Activated T-helper 17 cell treated with anti-CD3 and anti-CD28 coated beads, Interleukin-2, amount 50 U/mL, for 72 hours (primary cell): Measurements from ENCODE around the gene CPSF6. TPM values are rescaled to one million over a fixed set of nuclear protein-coding genes. Genes with fewer than 3 reads are reported as not detected.
"Not testable (repeated sequence)": the region's sequence is repeated elsewhere in the genome, so short reads cannot be mapped to it uniquely, and the experiment has no call there.

Experiments
- ATAC-seq: fragments of 150-1000 bp; cut with Tn5 transposase; replicated peaks from 2 replicates; pipeline ENCODE4 v1.10.0; 2021; ENCODE audit warnings: mild to moderate bottlenecking, moderate library complexity
- H3K27ac Mint-ChIP-seq: one replicate; pipeline ENCODE4 v1.8.0; 2022; ENCODE audit warnings: mixed read lengths
- H3K27me3 Mint-ChIP-seq: one replicate; pipeline ENCODE4 v1.8.0; 2022; ENCODE audit warnings: mixed read lengths
- H3K36me3 Mint-ChIP-seq: one replicate; pipeline ENCODE4 v1.8.0; 2022; ENCODE audit warnings: low read depth, mild to moderate bottlenecking, mixed read lengths
- H3K4me1 Mint-ChIP-seq: one replicate; pipeline ENCODE4 v1.8.0; 2022; ENCODE audit warnings: mixed read lengths
- H3K4me3 Mint-ChIP-seq: one replicate; pipeline ENCODE4 v1.8.0; 2022; ENCODE audit warnings: mild to moderate bottlenecking, mixed read lengths
- H3K9me3 Mint-ChIP-seq: one replicate; pipeline ENCODE4 v1.8.0; 2022; ENCODE audit warnings: mixed read lengths
- total RNA-seq, 2 donors: library from RNA; stranded (reverse); gene quantifications; one replicate each; pipeline ENCODE4 v1.2.3, GENCODE V29; 2022

The CPSF6 gene
- total RNA-seq: 10 to 100 TPM; 66.3 to 91.8 TPM

- ATAC-seq: peak; percentile 96
Measured at GRCh38 chr12:69239352-69239921, at the start of gene CPSF6. TSS of gene CPSF6 (plus strand) at chr12:69239569. CDS start at chr12:69239647, 78 bp downstream.

GRCh38 chr12:69196302-69197288, 42.8 kb upstream of the CPSF6 start:
- no peaks in the 10 kb centered on the region for H3K27me3 Mint-ChIP-seq
- no peak overlapping the region for H3K4me3 Mint-ChIP-seq
- H3K27ac Mint-ChIP-seq: no peak overlapping the region
- ATAC-seq: no peak
- H3K36me3 Mint-ChIP-seq: no peaks in the 10 kb centered on the region
- no peaks in the 10 kb centered on the region for H3K4me1 Mint-ChIP-seq
- peaks cover 27% of the 10 kb centered on the region for H3K9me3 Mint-ChIP-seq

More at GRCh38 chr12:69239352-69239921, at the start of gene CPSF6:
- Mint-ChIP-seq H3K36me3 (peaks cover 38% of the 10 kb centered on the region), H3K9me3 (no peaks in the 10 kb centered on the region), H3K27me3 (no peaks in the 10 kb centered on the region), H3K4me1 (peaks cover 30% of the 10 kb centered on the region), H3K4me3 (peak within 1 kb of the TSS; percentile 99), H3K27ac (peak within 1 kb of the TSS; percentile 99)

GRCh38 chr12:69199976-69200375, 39.4 kb upstream of the CPSF6 start:
- not testable (repeated sequence) for H3K4me3 Mint-ChIP-seq, H3K36me3 Mint-ChIP-seq, ATAC-seq, H3K27me3 Mint-ChIP-seq, H3K4me1 Mint-ChIP-seq, H3K27ac Mint-ChIP-seq
- H3K9me3 Mint-ChIP-seq: peaks cover 30% of the 10 kb centered on the region

GRCh38 chr12:69204191-69204590, 35.2 kb upstream of the CPSF6 start:
- no peak overlapping the region for H3K27ac Mint-ChIP-seq
- H3K36me3 Mint-ChIP-seq: no peaks in the 10 kb centered on the region
- no peak for ATAC-seq
- no peaks in the 10 kb centered on the region for H3K4me1 Mint-ChIP-seq
- H3K27me3 Mint-ChIP-seq: peaks cover 11% of the 10 kb centered on the region
- no peak overlapping the region for H3K4me3 Mint-ChIP-seq
- peaks cover 40% of the 10 kb centered on the region for H3K9me3 Mint-ChIP-seq

- H3K27ac Mint-ChIP-seq: no peak overlapping the region
- peaks cover 18% of the 10 kb centered on the region for H3K9me3 Mint-ChIP-seq
- H3K4me1 Mint-ChIP-seq: peaks cover 5% of the 10 kb centered on the region
- no peak overlapping the region for H3K4me3 Mint-ChIP-seq
- H3K27me3 Mint-ChIP-seq: peaks cover 3% of the 10 kb centered on the region
- no peak for ATAC-seq
- no peaks in the 10 kb centered on the region for H3K36me3 Mint-ChIP-seq
Measured at GRCh38 chr12:69210661-69211060, 28.7 kb upstream of the CPSF6 start.

GRCh38 chr12:69211160-69211559, 28.2 kb upstream of the CPSF6 start:
- Mint-ChIP-seq H3K9me3 (peaks cover 17% of the 10 kb centered on the region), H3K27ac (no peak overlapping the region), H3K4me1 (peaks cover 5% of the 10 kb centered on the region), H3K36me3 (no peaks in the 10 kb centered on the region), H3K4me3 (no peak overlapping the region), H3K27me3 (peaks cover 3% of the 10 kb centered on the region)
- no peak for ATAC-seq

- H3K4me1 Mint-ChIP-seq: peaks cover 5% of the 10 kb centered on the region
- ATAC-seq: no peak
- H3K27me3 Mint-ChIP-seq: no peaks in the 10 kb centered on the region
- H3K9me3 Mint-ChIP-seq: no peaks in the 10 kb centered on the region
- H3K36me3 Mint-ChIP-seq: no peaks in the 10 kb centered on the region
- no peak overlapping the region for H3K4me3 Mint-ChIP-seq
- no peak overlapping the region for H3K27ac Mint-ChIP-seq
Measured at GRCh38 chr12:69214169-69214568, 25.2 kb upstream of the CPSF6 start.

GRCh38 chr12:69225251-69225910, 14.0 kb upstream of the CPSF6 start:
- Mint-ChIP-seq H3K27me3 (no peaks in the 10 kb centered on the region), H3K36me3 (no peaks in the 10 kb centered on the region), H3K4me3 (no peak overlapping the region), H3K9me3 (no peaks in the 10 kb centered on the region), H3K27ac (no peak overlapping the region), H3K4me1 (no peaks in the 10 kb centered on the region)
- no peak for ATAC-seq

GRCh38 chr12:69231479-69231878, 7.9 kb upstream of the CPSF6 start:
- H3K27me3 Mint-ChIP-seq: no peaks in the 10 kb centered on the region
- peaks cover 15% of the 10 kb centered on the region for H3K9me3 Mint-ChIP-seq
- H3K4me1 Mint-ChIP-seq: no peaks in the 10 kb centered on the region

GRCh38 chr12:69238589-69239351, 599 bp upstream of the CPSF6 start:
- peak overlapping the region; percentile 96 for H3K27ac Mint-ChIP-seq
- no peak for ATAC-seq
- peaks cover 30% of the 10 kb centered on the region for H3K4me1 Mint-ChIP-seq
- H3K27me3 Mint-ChIP-seq: no peaks in the 10 kb centered on the region
- H3K9me3 Mint-ChIP-seq: no peaks in the 10 kb centered on the region
- peaks cover 36% of the 10 kb centered on the region for H3K36me3 Mint-ChIP-seq
- H3K4me3 Mint-ChIP-seq: peak overlapping the region; percentile 99

More at GRCh38 chr12:69231479-69231878, 7.9 kb upstream of the CPSF6 start:
- H3K36me3 Mint-ChIP-seq: no peaks in the 10 kb centered on the region
- H3K4me3 Mint-ChIP-seq: no peak overlapping the region
- ATAC-seq: no peak
- H3K27ac Mint-ChIP-seq: no peak overlapping the region

- peaks cover 38% of the 10 kb centered on the region for H3K36me3 Mint-ChIP-seq
- peak overlapping the region; percentile 99 for H3K27ac Mint-ChIP-seq
- H3K4me1 Mint-ChIP-seq: peaks cover 30% of the 10 kb centered on the region
- no peaks in the 10 kb centered on the region for H3K27me3 Mint-ChIP-seq
- ATAC-seq: peak; percentile 45
- H3K4me3 Mint-ChIP-seq: peak overlapping the region; percentile 99
- H3K9me3 Mint-ChIP-seq: no peaks in the 10 kb centered on the region
Measured at GRCh38 chr12:69239922-69240630, 707 bp downstream of the CPSF6 start.

- ATAC-seq: no peak
- peak overlapping the region; percentile 99 for H3K4me3 Mint-ChIP-seq
- peak overlapping the region; percentile 99 for H3K27ac Mint-ChIP-seq
- no peaks in the 10 kb centered on the region for H3K9me3 Mint-ChIP-seq
- H3K36me3 Mint-ChIP-seq: peaks cover 38% of the 10 kb centered on the region
- H3K4me1 Mint-ChIP-seq: peaks cover 34% of the 10 kb centered on the region
- no peaks in the 10 kb centered on the region for H3K27me3 Mint-ChIP-seq
Measured at GRCh38 chr12:69240631-69240995, 1.2 kb downstream of the CPSF6 start.

GRCh38 chr12:69241438-69242092, 2.2 kb downstream of the CPSF6 start:
- no peak for ATAC-seq
- H3K36me3 Mint-ChIP-seq: peaks cover 38% of the 10 kb centered on the region
- H3K4me3 Mint-ChIP-seq: peak overlapping the region; percentile 99
- H3K4me1 Mint-ChIP-seq: peaks cover 40% of the 10 kb centered on the region
- H3K9me3 Mint-ChIP-seq: no peaks in the 10 kb centered on the region
- H3K27ac Mint-ChIP-seq: no peak overlapping the region
- H3K27me3 Mint-ChIP-seq: no peaks in the 10 kb centered on the region
